GM19438 (cell line): ENCODE measurements around the gene TMEM135.

ENCODE experiments used
- ATAC-seq: cut with Tn5 transposase; IDR thresholded peaks from one replicate; pipeline ENCODE4 v1.9.1; 2021; ENCODE audit warnings: low read depth; ENCODE audit not compliant: unreplicated experiment

Gene TMEM135

GRCh38 chr11:87295237-87295636, 257.5 kb downstream of the TMEM135 start:
- no peak for ATAC-seq

GRCh38 chr11:87296627-87297026, 258.9 kb downstream of the TMEM135 start:
- ATAC-seq: no peak

GRCh38 chr11:87298155-87298554, 260.4 kb downstream of the TMEM135 start:
- ATAC-seq: no peak

GRCh38 chr11:87299041-87299481, 261.3 kb downstream of the TMEM135 start:
- ATAC-seq: no peak

- no peak for ATAC-seq
Measured at GRCh38 chr11:87300640-87301380, 263.1 kb downstream of the TMEM135 start.

GRCh38 chr11:87301785-87302540, 264.2 kb downstream of the TMEM135 start:
- ATAC-seq: no peak

- no peak for ATAC-seq
Measured at GRCh38 chr11:87304412-87304811, 266.7 kb downstream of the TMEM135 start.

GRCh38 chr11:87306262-87306851, 268.6 kb downstream of the TMEM135 start:
- ATAC-seq: no peak

- no peak for ATAC-seq
Measured at GRCh38 chr11:87307101-87307500, 269.4 kb downstream of the TMEM135 start.

GRCh38 chr11:87315229-87315628, 277.5 kb downstream of the TMEM135 start:
- ATAC-seq: no peak

- no peak for ATAC-seq
Measured at GRCh38 chr11:87316491-87316890, 278.8 kb downstream of the TMEM135 start.

- ATAC-seq: no peak
Measured at GRCh38 chr11:87317441-87317840, 279.7 kb downstream of the TMEM135 start.

- ATAC-seq: no peak
Measured at GRCh38 chr11:87320123-87320522, 282.4 kb downstream of the TMEM135 start.

- no peak for ATAC-seq
Measured at GRCh38 chr11:87322568-87322967, 284.8 kb downstream of the TMEM135 start.

GRCh38 chr11:87323899-87324298, 286.2 kb downstream of the TMEM135 start:
- ATAC-seq: no peak

GRCh38 chr11:87324817-87325489, 287.2 kb downstream of the TMEM135 start:
- no peak for ATAC-seq

GRCh38 chr11:87325490-87325872, 287.7 kb downstream of the TMEM135 start:
- no peak for ATAC-seq

- no peak for ATAC-seq
Measured at GRCh38 chr11:87326594-87326993, 288.9 kb downstream of the TMEM135 start.

- no peak for ATAC-seq
Measured at GRCh38 chr11:87329172-87329571, 291.4 kb downstream of the TMEM135 start.

GRCh38 chr11:87330187-87330601, 292.5 kb downstream of the TMEM135 start:
- ATAC-seq: no peak

- ATAC-seq: no peak
Measured at GRCh38 chr11:87331273-87331672, 293.5 kb downstream of the TMEM135 start.
